Nephron progenitor cell (in vitro differentiated cells): Measurements from ENCODE around the gene PRKCE.

Experiments used
- DNase-seq: peaks from one replicate; pipeline ENCODE4 v3.0.0; 2021
- H3K27ac Mint-ChIP-seq: 2 replicates; pipeline ENCODE4 v1.8.0; 2021; ENCODE audit warnings: mild to moderate bottlenecking, moderate library complexity, mixed read lengths
- H3K27me3 Mint-ChIP-seq: 2 replicates; pipeline ENCODE4 v1.8.0; 2021; ENCODE audit warnings: mild to moderate bottlenecking, low read depth, mixed read lengths; ENCODE audit not compliant: poor library complexity
- H3K36me3 Mint-ChIP-seq: 2 replicates; pipeline ENCODE4 v1.8.0; 2021; ENCODE audit warnings: low read depth, mixed read lengths
- H3K4me1 Mint-ChIP-seq: 2 replicates; pipeline ENCODE4 v1.8.0; 2021; ENCODE audit warnings: mixed read lengths
- H3K4me3 Mint-ChIP-seq: 2 replicates; pipeline ENCODE4 v1.8.0; 2021; ENCODE audit warnings: mild to moderate bottlenecking, moderate library complexity, mixed read lengths
- H3K9me3 Mint-ChIP-seq: 2 replicates; pipeline ENCODE4 v1.8.0; 2021; ENCODE audit warnings: mild to moderate bottlenecking, moderate library complexity, mixed read lengths
- TF ChIP-seq, protein P1 (sequence below): fragments of 200-600 bp; sonication (generic); IDR thresholded peaks from 2 replicates; pipeline ENCODE4 v1.5.0; 2021; ENCODE audit warnings: antibody characterized with exemption

Gene PRKCE

DNA sequence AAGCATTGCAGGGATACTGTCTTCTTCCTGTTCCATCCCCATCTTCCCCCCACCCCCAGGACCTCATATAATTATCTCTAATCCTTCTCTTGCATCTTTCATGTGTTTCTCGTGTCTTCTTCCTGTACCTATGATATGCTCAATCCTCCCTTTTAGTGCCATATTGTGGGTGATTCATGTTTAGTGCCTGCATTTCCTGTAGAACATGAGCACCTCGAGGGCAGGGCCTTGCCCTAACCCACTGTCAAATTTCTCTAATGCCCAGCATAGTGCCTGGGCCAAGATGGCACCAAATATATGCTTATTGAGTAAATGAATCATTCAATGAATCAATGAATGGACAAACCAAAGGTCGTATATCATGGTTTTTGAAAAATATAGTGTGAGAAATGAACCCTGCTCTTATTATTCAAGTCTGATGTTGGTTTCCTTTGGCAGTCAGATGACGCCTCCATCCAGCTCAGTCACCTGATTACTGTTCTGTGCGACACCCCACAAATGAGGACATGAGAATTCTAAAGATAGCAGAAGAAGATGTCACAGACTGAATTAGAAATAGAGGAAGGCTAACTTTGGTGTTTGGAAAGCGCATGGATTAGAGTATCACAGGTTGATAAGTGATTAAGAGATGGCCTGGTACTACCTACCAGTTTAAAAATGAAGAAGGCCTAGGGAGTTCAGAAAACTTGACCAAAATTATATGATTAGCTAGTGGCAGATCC is 278.4 kb downstream of the PRKCE start:
- DNase-seq: no peak
- H3K27me3 Mint-ChIP-seq: peaks cover 4% of the 10 kb centered on the region
- no peak overlapping the region for H3K27ac Mint-ChIP-seq
- peaks cover 14% of the 10 kb centered on the region for H3K4me1 Mint-ChIP-seq
- H3K36me3 Mint-ChIP-seq: no peaks in the 10 kb centered on the region
- H3K9me3 Mint-ChIP-seq: peaks cover 6% of the 10 kb centered on the region
- TF ChIP-seq, protein P1, sequence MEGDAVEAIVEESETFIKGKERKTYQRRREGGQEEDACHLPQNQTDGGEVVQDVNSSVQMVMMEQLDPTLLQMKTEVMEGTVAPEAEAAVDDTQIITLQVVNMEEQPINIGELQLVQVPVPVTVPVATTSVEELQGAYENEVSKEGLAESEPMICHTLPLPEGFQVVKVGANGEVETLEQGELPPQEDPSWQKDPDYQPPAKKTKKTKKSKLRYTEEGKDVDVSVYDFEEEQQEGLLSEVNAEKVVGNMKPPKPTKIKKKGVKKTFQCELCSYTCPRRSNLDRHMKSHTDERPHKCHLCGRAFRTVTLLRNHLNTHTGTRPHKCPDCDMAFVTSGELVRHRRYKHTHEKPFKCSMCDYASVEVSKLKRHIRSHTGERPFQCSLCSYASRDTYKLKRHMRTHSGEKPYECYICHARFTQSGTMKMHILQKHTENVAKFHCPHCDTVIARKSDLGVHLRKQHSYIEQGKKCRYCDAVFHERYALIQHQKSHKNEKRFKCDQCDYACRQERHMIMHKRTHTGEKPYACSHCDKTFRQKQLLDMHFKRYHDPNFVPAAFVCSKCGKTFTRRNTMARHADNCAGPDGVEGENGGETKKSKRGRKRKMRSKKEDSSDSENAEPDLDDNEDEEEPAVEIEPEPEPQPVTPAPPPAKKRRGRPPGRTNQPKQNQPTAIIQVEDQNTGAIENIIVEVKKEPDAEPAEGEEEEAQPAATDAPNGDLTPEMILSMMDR: no peak
- H3K4me3 Mint-ChIP-seq: no peak overlapping the region

DNA sequence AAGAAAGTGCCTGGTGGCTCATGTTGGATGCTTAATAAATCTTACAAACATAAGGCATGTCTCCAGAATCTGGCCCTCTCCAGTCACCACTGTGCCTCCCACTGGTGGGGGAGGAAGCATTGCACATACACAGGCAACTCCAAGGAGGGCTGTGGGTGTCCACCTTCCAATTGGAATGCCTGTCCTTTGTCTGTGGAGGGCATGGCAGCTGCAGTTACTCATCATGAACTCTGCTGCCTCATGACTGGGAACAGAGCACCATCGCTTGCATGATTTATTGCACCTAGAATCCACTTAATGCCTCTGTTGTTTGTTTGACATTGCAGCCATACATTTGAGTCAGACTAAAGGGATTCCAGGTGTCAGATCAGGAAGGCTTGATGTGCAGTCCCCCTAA is 278.9 kb downstream of the PRKCE start:
- H3K36me3 Mint-ChIP-seq: no peaks in the 10 kb centered on the region
- DNase-seq: no peak
- H3K4me3 Mint-ChIP-seq: no peak overlapping the region
- H3K4me1 Mint-ChIP-seq: peaks cover 14% of the 10 kb centered on the region
- TF ChIP-seq, protein P1: no peak
- H3K9me3 Mint-ChIP-seq: peaks cover 6% of the 10 kb centered on the region
- peak overlapping the region; percentile 37 for H3K27ac Mint-ChIP-seq
- peaks cover 4% of the 10 kb centered on the region for H3K27me3 Mint-ChIP-seq

DNA sequence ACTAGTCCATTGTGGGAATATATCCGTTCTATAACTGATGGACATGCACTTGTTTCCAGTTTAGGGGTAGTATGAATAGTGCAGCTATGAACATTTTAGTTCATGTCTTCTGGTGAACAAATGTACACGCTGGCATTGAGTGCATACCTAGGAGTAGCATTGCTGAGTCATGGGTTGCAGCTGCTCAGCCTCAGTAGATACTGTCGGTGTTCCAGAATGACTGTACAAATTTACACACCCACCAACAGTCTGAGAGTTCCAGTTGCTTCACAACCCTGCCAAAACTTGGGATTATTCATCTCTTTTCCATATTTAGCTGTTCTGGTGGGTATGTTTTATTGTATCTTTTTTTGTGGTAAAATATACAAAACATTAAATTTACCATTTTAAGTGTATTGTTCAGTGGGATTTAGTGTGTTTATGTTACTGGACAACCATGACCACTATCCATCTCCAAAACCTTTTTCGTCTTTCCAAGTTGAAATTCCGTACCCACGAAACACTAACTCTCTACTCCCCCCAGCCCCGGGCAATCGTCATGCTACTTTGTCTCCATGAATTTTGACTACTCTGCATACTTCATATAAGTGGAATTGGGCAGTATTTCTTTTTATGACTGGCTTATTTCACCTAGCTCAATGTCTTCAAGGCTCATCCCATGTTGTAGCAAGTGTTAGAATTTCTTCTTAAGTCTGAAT is 281.0 kb downstream of the PRKCE start:
- no peak overlapping the region for H3K4me3 Mint-ChIP-seq
- no peak overlapping the region for H3K27ac Mint-ChIP-seq
- H3K36me3 Mint-ChIP-seq: no peaks in the 10 kb centered on the region

DNA sequence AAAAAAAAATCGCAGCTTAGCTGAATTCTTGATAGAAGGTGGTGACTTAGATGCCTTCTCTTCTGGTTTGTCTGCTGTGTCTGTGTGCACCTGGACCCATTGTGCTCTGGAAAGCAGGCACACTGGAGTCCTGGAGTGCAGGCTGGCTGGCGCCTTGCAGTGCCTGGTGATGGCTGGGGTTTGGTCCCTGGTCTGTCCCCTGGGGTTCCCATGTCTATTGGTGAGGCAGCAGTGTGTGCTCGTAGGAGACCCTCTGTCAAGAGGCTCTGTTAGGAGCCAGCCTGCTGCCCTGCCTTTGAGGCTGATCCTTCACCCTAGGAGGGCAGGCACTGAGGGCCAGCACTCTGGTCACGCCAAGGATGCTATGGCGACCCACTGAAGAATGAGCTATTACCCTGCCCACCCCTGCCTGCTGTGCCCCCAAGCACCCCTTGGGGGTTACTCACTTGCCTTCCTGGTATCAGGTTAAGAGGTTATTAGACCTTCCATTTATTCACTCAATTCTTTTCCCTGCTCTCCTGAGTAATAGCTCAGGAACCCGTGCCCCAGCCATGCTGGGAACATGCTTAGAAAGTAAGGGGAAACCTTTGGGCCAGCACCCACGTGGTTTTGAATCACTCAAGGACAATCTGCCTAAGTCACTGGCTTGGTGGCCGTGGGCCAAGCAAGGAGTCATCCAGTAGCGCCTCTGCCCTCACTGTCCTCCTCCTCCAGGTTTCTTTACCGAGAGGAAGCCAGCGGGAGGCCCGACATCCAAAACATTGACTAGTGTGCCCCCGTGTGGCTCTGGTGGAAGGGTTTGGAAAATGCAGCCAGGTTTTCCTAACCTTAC is 284.5 kb downstream of the PRKCE start:
- peaks cover 31% of the 10 kb centered on the region for H3K4me1 Mint-ChIP-seq
- H3K4me3 Mint-ChIP-seq: no peak overlapping the region
- peaks cover 6% of the 10 kb centered on the region for H3K9me3 Mint-ChIP-seq
- peak overlapping the region; percentile 39 for H3K27ac Mint-ChIP-seq
- no peaks in the 10 kb centered on the region for H3K36me3 Mint-ChIP-seq
- TF ChIP-seq, protein P1: peak; percentile 63
- H3K27me3 Mint-ChIP-seq: peaks cover 5% of the 10 kb centered on the region
- peak; percentile 74 for DNase-seq

More for the DNA sequence above, 281.0 kb downstream of the PRKCE start:
- Mint-ChIP-seq H3K4me1 (peaks cover 19% of the 10 kb centered on the region), H3K9me3 (peaks cover 6% of the 10 kb centered on the region), H3K27me3 (peaks cover 8% of the 10 kb centered on the region)
- DNase-seq: no peak
- TF ChIP-seq, protein P1: no peak

DNA sequence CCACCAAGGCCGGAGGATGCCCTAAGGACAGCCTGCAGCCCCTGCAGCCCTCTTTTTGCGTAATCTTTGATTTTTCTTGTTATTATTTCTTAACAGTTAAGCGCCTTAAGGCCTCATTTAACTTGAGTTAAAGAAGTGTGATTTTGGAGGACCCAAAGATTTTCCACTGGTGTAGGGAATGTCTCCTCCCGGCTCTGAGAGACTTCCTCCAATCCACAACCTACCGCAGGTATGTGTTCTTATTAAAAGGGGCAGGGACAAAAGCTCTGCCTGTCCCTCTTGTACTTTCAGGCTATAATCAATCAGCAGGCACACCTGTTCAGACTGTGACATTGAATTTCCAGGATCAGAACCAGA is 285.1 kb downstream of the PRKCE start:
- no peak for DNase-seq
- TF ChIP-seq, protein P1: no peak
- Mint-ChIP-seq H3K27ac (no peak overlapping the region), H3K27me3 (peaks cover 5% of the 10 kb centered on the region), H3K4me3 (no peak overlapping the region), H3K9me3 (peaks cover 6% of the 10 kb centered on the region), H3K4me1 (peaks cover 36% of the 10 kb centered on the region), H3K36me3 (no peaks in the 10 kb centered on the region)
